Measurements from ENCODE around the gene ABHD11.

ABHD11 gene

DNA sequence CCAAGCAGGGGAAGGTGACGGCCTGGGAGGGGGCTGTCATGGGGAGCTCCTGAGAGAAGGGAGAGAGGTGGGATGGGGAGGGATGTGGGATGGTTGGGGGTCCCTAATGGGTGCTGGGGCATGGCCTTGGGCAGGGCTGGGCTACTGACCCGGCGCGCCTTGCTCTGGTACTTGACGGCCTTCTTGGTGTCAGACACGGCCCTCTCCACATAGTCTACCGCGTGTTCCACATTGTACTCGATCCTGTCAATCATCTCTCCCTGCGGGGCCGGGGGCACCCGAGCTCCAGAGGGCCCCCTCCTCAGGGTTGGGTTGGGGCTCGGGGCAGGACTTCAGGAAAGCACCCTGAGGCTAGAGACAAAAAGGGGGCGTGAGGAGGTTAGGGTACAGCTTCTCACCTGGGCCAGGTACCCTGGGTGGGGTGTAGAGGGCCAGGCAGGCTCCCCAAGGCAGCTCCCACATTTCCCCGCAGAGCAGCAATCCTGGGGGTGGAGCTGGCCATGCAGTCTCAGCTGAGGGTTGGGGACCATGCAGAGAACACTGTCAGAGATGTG is 37.9 kb downstream of the ABHD11 start:
- DNase-seq (ENCODE audit: low spot score) = no peak

GRCh38 chr7:73700069-73700423 is 38.6 kb downstream of the ABHD11 start:
- no peak for DNase-seq (ENCODE audit: low spot score)

DNA sequence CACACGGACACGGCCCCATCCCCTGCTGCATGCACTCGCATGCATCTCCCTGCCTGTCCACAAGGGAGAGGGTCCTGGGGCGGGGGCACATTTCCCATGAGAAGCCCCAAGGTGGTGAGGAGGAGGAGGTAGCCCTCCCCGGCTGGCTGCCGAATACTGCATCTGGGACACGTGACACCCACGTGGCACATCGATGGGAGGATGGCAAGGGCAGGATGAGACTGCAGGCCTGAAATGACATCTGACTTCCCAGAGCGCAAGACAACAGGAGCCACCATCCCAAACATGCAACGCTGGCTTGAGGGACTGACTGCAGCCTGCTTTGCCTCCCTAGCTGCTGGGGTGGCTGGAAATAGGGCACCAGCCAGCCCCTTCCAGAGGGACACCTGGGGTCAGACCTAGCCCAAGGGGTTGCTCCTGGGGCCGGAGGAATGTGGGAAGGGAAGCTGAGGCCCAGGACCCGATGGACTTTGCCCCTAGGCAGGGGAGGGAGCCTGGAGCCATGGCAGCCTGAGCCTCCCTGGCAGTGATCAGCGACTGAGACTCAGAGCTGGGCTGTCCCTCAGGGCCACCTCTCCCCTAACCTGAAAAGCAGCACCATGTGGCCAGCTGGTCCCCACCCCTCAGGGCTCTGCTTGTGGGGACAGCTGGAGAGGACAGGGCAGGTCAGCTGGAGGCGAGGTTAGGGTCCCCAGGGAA is 39.1 kb downstream of the ABHD11 start:
- DNase-seq (ENCODE audit: low spot score) = no peak

GRCh38 chr7:73698410-73698809 is 40.2 kb downstream of the ABHD11 start:
- no peak for DNase-seq (ENCODE audit: low spot score)

GRCh38 chr7:73696372-73696771 is 42.2 kb downstream of the ABHD11 start:
- DNase-seq (ENCODE audit: low spot score) = no peak

DNA sequence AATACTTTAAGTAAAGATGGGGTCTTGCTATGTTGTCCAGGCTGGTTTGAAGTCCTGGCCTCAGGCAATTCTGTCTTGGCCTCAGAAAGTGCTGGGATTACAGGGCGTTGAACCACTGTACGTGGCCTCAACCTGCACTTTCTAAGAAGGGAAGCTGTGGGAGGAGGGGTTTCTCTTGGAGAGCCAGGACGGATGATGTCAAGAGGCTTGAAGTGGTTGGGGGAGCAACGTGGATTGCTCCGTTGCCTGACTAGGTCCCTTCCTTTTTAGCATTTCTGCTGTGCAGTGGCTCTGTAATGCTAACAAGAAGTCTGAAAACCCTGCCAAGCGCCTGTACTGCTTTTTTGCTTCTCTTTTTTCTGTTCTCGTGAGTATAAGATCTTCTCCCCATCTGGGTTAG is 48.0 kb downstream of the ABHD11 start:
- DNase-seq (ENCODE audit: low spot score) = no peak

DNA sequence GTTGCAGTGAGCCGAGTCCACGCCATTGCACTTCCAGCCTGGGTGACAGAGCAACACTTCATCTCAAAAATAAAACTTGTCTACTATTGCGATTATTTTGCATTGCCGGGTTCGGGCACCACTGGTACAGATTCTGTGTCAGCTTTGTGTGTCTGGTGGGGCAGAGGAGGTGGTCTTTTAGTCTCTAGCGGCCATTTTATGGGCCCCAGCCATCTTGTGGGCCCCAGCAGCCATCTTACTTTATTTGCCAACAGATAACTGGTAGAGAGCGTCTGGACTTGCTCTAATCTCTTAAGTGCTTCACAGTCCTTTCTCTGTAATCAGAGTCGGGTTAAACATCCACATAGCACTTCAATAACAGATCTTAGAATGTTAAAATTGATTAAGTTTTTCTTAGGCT is 50.3 kb downstream of the ABHD11 start:
- no peak for DNase-seq (ENCODE audit: low spot score)
